IPS DF 6.9 (cell line): ENCODE measurements around the gene TFAP2B.

Experiments used
- DNase-seq: peaks from one replicate; pipeline ENCODE4 v3.0.0-alpha.2; 2013; ENCODE audit warnings: low read depth, low spot score
- H3K27ac ChIP-seq: one replicate; pipeline ENCODE4 v1.5.1; 2013; ENCODE audit warnings: low read length, control low read depth
- H3K27me3 ChIP-seq: 2 replicates; pipeline ENCODE4 v1.6.1; 2013; ENCODE audit warnings: mild to moderate bottlenecking, low read length; ENCODE audit not compliant: control insufficient read depth, insufficient read depth
- H3K36me3 ChIP-seq: 2 replicates; pipeline ENCODE4 v1.6.1; 2013; ENCODE audit warnings: low read length; ENCODE audit not compliant: control insufficient read depth, insufficient read depth
- H3K4me1 ChIP-seq: 2 replicates; pipeline ENCODE4 v1.6.1; 2013; ENCODE audit warnings: low read length; ENCODE audit not compliant: control insufficient read depth, insufficient read depth
- H3K4me3 ChIP-seq: 2 replicates; pipeline ENCODE4 v1.5.1; 2013; ENCODE audit warnings: mild to moderate bottlenecking, low read length
- H3K9me3 ChIP-seq: 2 replicates; pipeline ENCODE4 v1.6.1; 2013; ENCODE audit warnings: low read length, inconsistent platforms; ENCODE audit not compliant: control insufficient read depth, insufficient read depth
- WGBS: extraction: QIAGEN DNeasy Blood & Tissue Kit; methylation state at CpG from one replicate; pipeline ENCODE4 v1.1.7; 2013; ENCODE audit warnings: mixed read lengths, missing lambda C conversion rate; ENCODE audit not compliant: insufficient read length, insufficient coverage; 5-methylcytosine and 5-hydroxymethylcytosine counted together

Gene TFAP2B

GRCh38 chr6:50848989-50849795, 30.5 kb downstream of the TFAP2B start:
- H3K27me3 ChIP-seq, result peaks cover 78% of the 10 kb centered on the region
- H3K4me3 ChIP-seq, result no peak overlapping the region
- no peak overlapping the region for H3K27ac ChIP-seq

DNA sequence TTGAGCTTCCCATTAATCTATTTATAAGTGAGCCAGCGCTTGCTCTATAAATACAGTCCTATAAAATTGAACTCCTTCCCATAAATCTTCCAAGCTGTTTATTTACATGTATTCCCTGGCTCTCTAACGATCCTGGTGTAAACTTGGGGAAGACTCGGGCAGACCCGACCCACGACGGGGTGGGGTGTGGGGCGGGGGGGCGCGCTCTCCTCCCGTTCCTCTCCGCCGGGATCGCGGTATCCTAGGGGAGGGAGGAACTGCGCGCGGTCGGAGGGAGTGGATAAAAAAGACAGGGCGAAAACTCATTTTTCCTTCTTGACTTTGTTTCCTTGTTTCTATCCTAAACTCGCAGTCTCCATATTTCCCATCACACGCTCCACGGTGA, 31.1 kb downstream of the TFAP2B start:
- H3K27me3 ChIP-seq, result peaks cover 73% of the 10 kb centered on the region
- no peak overlapping the region; the same call in 1 of the 2 replicates for H3K4me3 ChIP-seq
- WGBS, result no CpG with 5 or more reads among the region's 22 CpGs
- no peaks in the 10 kb centered on the region for H3K36me3 ChIP-seq
- peaks cover 4% of the 10 kb centered on the region for H3K4me1 ChIP-seq
- H3K27ac ChIP-seq, result no peak overlapping the region
- H3K9me3 ChIP-seq, result no peaks in the 10 kb centered on the region
- no peak for DNase-seq

More at GRCh38 chr6:50848989-50849795, 30.5 kb downstream of the TFAP2B start:
- DNase-seq, result no peak
- WGBS, result no CpG with 5 or more reads among the region's 27 CpGs
- Histone ChIP-seq H3K4me1 (peaks cover 4% of the 10 kb centered on the region), H3K9me3 (no peaks in the 10 kb centered on the region), H3K36me3 (no peaks in the 10 kb centered on the region)

DNA sequence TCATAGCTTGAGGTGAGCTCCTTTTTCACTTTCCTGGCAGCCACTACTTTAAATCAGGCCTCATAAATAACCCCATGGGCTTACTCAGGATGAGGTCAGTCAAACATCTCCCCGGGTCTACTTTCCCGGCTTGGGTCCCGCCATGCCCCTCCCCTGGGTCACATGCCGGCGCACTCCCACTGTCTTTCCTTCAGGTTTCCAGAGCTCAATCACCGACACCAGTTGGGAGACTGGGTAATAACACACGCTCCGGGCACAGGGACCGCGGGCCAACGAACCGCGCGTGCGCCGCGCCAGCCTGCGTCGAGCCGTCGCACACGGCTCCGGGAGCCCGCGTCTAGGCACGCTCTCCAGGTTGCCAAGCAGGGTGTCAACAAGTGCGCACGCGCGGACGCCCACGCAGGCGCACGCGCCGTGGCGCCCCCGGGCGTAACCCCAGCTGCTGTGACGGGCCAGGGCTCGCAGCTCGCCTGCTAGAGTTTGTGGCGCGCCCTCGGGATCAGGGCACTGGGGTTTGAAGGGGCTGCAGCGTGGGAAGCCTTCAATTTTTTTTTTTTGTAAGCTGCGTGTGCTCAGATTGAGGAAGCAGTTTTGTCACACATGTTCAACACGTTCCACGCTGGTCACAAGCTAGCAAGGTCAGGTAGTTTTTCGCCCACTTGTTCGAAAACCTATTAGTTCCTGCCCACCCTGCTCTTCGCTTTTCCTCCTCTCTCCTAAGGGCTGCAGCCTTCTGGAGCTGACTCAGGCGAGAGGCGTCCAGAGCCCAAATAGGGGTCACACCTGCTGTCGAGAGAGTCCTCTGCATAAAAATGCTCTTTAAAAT, 31.8 kb downstream of the TFAP2B start:
- H3K4me1 ChIP-seq, result peaks cover 4% of the 10 kb centered on the region
- no peak overlapping the region for H3K27ac ChIP-seq
- H3K4me3 ChIP-seq, result peak overlapping the region; percentile 37; the same call in 1 of the 2 replicates
- peaks cover 67% of the 10 kb centered on the region for H3K27me3 ChIP-seq
- no peaks in the 10 kb centered on the region for H3K9me3 ChIP-seq
- no peak for DNase-seq
- H3K36me3 ChIP-seq, result no peaks in the 10 kb centered on the region
- WGBS, result no CpG with 5 or more reads among the region's 55 CpGs

DNA sequence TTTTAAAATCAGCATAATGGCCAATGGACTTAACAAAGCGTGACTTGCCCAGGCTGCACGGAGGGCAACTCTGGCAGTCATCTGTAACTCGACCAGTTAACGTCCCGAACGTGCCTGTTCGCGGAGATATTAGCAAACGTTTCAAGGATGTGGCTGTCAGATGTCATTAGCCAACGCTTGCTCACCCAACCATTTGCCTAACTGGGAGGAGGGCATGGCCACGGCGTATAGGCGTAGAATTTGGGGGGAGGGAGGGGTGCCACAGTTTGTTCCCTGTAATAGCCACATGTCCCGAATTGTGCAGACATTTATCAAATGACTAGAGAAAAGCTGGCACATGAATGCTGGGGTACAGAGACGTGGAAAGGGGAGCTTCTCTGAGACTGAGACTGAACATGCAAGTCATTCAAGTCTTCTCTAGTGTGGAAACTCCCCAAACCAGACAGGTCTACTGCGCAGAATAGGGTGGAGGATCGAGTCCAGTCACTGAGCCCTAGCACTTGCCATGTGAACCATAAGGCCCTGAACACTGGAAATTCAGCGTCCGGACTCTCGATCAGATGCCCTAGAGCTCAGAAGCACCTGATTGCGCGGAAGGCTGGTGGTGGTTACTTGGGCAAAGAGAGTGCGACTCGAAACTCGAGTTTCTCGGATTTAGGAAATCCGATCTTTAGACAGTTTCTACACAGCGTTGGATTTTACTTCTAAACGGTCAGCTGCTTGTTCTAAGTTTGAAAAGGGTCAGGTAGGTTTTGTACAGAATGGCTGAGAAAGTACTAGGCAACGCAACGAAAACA, 32.6 kb downstream of the TFAP2B start:
- whole genome bisulfite sequencing, result no CpG with 5 or more reads among the region's 31 CpGs
- Histone ChIP-seq H3K4me3 (no peak overlapping the region), H3K9me3 (no peaks in the 10 kb centered on the region), H3K4me1 (peaks cover 2% of the 10 kb centered on the region), H3K27ac (no peak overlapping the region), H3K36me3 (no peaks in the 10 kb centered on the region), H3K27me3 (peaks cover 62% of the 10 kb centered on the region)
- no peak for DNase-seq

DNA sequence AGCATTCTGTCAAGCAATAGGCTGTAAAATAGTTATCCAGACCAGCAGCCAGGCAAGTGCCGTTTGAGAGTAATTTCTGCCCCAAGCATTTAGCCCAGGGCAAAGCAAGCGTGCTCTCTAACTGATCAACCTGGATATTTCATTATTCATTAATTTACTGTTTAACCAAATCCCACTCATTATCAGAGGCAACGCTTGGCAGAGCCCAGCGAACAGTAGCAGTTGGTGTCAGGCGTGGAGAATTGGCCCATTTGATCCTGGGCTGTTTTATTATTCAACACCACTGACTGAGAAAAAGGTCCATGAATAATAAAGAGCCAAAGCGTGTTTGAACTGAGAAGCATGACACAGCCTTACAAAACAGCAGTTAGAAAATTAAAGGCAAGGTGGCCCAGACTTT, 35.3 kb downstream of the TFAP2B start:
- H3K27me3 ChIP-seq, result peaks cover 45% of the 10 kb centered on the region
- no peaks in the 10 kb centered on the region for H3K36me3 ChIP-seq
- DNase-seq, result no peak
- H3K4me3 ChIP-seq, result no peak overlapping the region
- no peaks in the 10 kb centered on the region for H3K9me3 ChIP-seq
- no CpG with 5 or more reads among the region's 6 CpGs for WGBS
- peaks cover 2% of the 10 kb centered on the region for H3K4me1 ChIP-seq
- H3K27ac ChIP-seq, result no peak overlapping the region

DNA sequence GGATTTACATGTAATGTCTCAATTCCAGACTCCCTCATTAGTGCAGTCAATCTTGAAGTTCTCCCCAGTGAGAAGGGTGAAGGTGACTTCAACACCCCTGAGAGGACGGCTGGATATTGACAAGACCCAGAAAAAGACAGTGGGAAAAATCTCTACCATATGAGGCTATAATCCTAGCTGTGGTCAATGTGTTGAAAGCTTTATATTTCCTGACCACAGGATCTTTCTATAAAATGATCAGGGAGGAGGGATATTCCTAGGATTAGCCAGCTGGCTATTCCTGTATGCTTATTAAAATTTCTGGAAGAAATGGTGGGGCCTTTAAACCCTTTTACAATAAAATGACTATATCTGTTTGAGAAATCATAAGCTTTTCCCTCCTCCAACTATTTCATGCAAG, 43.0 kb downstream of the TFAP2B start:
- H3K9me3 ChIP-seq, result no peaks in the 10 kb centered on the region
- no CpG with 5 or more reads among the region's 1 CpG for WGBS

GRCh38 chr6:50862176-50862575, 43.5 kb downstream of the TFAP2B start:
- Histone ChIP-seq H3K4me3 (no peak overlapping the region), H3K36me3 (no peaks in the 10 kb centered on the region), H3K27ac (no peak overlapping the region), H3K9me3 (no peaks in the 10 kb centered on the region), H3K27me3 (no peaks in the 10 kb centered on the region), H3K4me1 (no peaks in the 10 kb centered on the region)
- no peak for DNase-seq
- no CpG with 5 or more reads among the region's 3 CpGs for WGBS

More for the DNA sequence above, 43.0 kb downstream of the TFAP2B start:
- no peak overlapping the region for H3K4me3 ChIP-seq
- H3K4me1 ChIP-seq, result no peaks in the 10 kb centered on the region
- no peaks in the 10 kb centered on the region for H3K36me3 ChIP-seq
- H3K27ac ChIP-seq, result no peak overlapping the region
- no peak for DNase-seq
- H3K27me3 ChIP-seq, result no peaks in the 10 kb centered on the region

DNA sequence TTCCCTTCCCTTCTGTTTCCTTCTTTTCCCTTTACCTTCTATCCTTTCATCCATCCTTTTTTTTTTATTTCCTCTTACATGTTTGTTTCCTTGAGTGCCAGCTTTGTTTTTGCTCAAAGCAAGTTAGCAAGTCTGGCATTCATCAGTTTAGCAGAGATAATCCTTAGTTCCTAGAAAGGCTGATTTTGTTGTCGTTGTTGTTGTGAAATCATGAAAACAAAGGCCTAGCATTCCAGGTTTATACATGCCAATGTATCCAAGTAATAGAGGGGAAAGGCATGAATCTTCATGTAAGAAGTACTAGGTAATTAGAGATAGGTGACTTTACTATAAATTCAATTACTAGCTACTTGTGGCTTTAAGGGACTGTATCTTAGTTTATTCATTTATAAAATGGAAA, 45.9 kb downstream of the TFAP2B start:
- WGBS, result no CpG with 5 or more reads among the region's 1 CpG
- Histone ChIP-seq H3K36me3 (no peaks in the 10 kb centered on the region), H3K27ac (no peak overlapping the region), H3K27me3 (no peaks in the 10 kb centered on the region), H3K4me3 (no peak overlapping the region), H3K4me1 (no peaks in the 10 kb centered on the region), H3K9me3 (no peaks in the 10 kb centered on the region)
- DNase-seq, result no peak

DNA sequence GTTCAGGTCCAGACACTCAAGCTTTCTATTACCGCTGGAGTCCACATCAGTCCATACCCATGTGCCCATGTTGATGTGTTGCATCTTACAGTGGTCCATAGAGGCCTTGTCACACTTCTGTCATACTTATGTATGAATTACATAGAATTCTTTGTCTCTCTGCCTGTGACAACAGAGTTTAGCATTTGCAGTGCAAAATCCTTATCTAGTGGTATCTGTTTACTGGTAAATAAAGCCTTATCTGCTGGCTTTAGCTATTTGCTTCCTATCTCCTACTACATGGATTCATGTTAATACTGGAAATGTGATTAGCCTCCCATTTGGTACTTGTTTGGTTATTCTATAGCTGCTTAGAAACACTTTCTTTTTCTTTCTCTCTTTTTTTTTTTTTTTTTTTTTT, 49.8 kb downstream of the TFAP2B start:
- no CpG with 5 or more reads among the region's 1 CpG for WGBS
- Histone ChIP-seq H3K4me3 (no peak overlapping the region), H3K36me3 (no peaks in the 10 kb centered on the region), H3K4me1 (no peaks in the 10 kb centered on the region), H3K27me3 (no peaks in the 10 kb centered on the region), H3K27ac (no peak overlapping the region), H3K9me3 (no peaks in the 10 kb centered on the region)
- no peak for DNase-seq

DNA sequence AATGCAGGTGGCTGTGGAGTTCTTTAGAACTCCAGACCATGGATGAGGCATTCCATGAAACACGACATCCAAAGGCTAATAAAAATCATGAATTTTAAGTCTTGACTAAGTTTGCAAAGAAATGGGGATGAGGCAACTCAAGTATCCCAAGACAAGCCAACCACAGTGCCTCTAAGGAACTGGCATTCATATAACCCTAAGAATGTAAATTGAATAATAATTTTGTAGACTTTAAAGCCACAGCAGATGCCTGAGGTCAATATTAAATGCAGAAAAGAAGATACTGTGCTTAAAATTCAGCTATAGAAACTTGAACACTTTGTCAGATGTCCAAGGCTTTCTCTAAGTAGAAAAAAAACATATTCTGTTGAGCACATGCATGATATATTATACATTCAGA, 54.5 kb downstream of the TFAP2B start:
- DNase-seq, result no peak
- H3K4me3 ChIP-seq, result no peak overlapping the region
- no peaks in the 10 kb centered on the region for H3K27me3 ChIP-seq
- no peaks in the 10 kb centered on the region for H3K9me3 ChIP-seq
- no CpG with 5 or more reads among the region's 1 CpG for WGBS
- H3K4me1 ChIP-seq, result no peaks in the 10 kb centered on the region
- no peak overlapping the region for H3K27ac ChIP-seq
- H3K36me3 ChIP-seq, result no peaks in the 10 kb centered on the region
